Smooth muscle cell of the brain vasculature (primary cell): ENCODE measurements around the gene EPO.
"Not testable (repeated sequence)": the region's sequence is repeated elsewhere in the genome, so short reads cannot be mapped to it uniquely, and the experiment has no call there.

Source experiments
- DNase-seq: peaks from one replicate; pipeline ENCODE4 v3.0.0-alpha.2; 2012; ENCODE audit warnings: low read depth, low spot score

The EPO gene

DNA sequence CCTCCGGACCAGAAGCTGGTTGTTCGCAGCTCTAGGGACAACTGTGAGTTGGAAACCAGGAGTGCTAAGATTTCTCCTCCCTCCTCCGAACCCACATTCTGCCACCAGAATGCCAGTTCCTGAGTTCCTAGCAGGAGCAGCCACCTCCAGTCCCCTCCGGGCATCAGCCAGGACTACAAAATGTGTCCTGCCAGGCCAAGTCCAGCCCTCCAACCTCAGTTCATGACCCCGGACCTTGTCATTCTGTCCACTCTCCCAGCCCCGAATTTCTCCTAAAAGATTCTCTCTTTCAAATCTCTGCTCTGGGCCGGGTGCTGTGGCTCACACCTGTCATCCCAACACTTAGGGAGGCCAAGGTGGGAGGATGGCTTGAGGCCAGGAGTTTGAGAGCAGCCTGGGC, 15.5 kb downstream of the EPO start:
- DNase-seq, result no peak

DNA sequence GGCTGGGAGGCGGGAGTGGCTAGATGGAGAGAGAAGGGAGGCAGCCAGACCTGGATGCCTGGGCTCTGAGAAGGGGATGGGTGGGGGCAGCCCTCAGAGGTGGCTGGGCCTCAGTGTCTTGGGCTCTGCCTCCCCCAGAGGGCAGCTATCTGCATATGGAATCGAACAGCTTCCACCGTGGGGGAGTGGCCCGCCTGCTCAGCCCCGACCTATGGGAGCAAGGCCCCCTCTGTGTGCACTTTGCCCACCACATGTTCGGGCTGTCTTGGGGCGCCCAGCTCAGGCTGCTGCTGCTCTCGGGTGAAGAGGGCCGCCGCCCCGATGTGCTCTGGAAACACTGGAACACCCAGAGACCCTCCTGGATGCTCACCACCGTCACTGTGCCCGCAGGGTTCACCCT, 16.4 kb downstream of the EPO start:
- no peak for DNase-seq

GRCh38 chr7:100739934-100740333, 19.7 kb downstream of the EPO start:
- DNase-seq, result no peak

GRCh38 chr7:100744605-100745004, 24.3 kb downstream of the EPO start:
- no peak for DNase-seq

DNA sequence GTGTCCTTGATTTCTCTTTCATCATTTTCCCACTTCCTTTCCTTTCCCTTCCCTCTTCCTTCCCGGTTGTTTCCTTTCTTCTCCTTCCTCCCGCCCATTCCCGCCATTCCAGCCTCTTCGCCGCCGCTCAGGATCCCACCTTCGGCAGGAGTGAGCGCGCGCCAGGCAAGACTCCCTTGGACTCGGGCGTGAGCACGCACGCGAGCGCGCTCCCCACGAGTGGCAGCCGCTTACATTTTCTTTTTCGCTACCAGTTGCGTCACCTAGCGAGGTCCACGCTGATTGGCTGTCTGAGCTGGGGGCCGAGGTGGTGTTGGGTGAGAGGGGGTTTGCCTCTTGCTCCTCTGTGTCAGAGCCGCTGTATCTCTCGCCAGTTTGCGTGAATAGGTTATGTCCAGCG, 24.9 kb downstream of the EPO start:
- no peak for DNase-seq

GRCh38 chr7:100752994-100753393, 32.7 kb downstream of the EPO start:
- DNase-seq, result no peak

GRCh38 chr7:100753750-100754149, 33.5 kb downstream of the EPO start:
- no peak for DNase-seq

DNA sequence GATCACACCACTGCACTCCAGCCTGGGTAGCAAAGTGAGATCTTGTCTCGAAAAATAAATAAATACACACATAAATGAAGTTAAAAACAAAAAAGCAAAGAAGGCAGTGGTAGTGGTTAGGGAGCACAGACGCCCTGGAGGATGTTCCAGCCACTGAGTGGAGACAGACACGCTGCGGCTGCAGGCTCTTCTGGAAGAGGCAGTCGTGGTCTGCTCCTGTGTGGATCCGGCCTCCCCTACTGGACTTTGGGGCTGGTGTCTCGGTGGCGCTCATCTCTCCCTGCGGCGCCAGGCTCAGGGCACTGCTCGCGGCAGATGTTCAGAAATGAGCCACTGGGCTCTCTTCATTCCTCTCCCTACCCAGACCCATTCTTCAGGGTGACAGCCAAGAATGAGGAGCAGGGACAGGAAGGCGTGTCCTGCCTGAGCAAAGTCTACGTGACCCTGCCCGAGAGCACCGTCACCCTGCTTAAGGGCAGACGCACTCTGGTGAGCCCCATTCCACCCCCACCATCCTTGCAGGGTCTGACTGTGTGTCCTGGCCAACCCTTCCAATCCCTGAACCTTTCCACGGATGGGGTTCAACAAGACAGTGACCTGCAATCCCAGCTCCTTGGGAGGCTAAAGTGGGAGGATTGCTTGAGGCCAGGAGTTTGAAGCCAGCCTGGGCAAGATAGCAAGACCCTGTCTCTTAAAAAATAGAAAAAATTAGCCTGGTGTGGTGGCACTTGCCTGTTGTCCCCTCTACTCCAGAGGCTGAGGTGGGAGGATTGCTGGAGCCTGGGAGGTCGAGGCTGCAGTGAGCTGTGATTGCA, 39.3 kb downstream of the EPO start:
- no peak for DNase-seq

GRCh38 chr7:100762841-100763240, 42.6 kb downstream of the EPO start:
- DNase-seq, result not testable (repeated sequence)

DNA sequence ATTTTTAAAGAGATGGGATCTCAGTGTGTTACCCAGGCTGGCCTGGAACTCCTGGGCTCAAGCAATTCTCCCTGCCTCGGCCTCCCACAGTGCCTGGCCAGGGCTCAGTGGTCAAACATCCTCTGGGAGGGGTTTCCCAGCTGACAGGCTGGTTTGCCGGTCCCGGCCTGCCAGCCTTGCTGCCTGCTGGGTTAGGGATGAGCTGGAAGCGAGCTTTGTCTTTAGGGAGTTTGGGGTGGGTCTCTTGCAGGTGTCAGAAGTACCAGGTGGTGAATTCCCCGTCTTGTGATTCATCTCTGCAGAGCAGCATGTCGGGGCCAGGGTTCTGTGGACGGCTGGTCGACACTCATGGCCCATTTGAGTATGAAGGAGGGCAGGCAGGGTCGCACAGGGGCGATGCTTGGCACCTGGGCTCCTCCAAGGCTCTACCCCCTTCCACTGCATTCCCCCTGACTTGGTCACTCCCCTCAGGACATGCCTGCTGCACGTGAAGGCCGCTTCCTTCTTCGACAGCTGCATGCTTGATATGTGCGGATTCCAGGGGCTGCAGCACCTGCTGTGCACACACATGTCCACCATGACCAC, 43.4 kb downstream of the EPO start:
- DNase-seq, result no peak

DNA sequence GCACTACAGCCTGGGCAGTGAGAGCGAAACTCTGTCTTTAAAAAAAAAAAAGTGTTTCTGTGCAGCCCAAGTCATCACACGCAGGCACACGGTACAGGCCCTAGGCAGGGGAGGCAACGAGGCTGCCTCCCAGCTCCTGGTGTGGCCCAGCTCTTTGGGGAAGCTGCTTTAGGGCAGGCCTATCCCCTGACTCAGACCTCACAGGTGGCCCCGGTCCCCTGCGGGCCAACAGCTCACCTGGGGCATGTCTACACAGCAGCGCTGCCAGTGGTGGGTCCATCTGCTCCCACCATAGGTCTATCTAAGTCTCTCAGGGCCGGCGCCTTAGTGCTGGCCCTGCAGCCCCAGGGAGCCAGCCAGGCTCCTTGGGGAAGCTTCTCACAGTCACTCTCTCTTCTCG, 44.6 kb downstream of the EPO start:
- no peak for DNase-seq

GRCh38 chr7:100765250-100765649, 45.0 kb downstream of the EPO start:
- no peak for DNase-seq

- no peak for DNase-seq
Measured at GRCh38 chr7:100768784-100769183, 48.5 kb downstream of the EPO start.
